DND-41 (cell line): ENCODE data around the gene SLC5A1.

Source experiments
- EZH2 ChIP-seq: IDR thresholded peaks from 3 replicates; pipeline ENCODE4 v1.6.1; 2012; ENCODE audit warnings: borderline replicate concordance, low read depth, mild to moderate bottlenecking, moderate library complexity, low read length, inconsistent platforms; ENCODE audit not compliant: severe bottlenecking
- TF ChIP-seq, protein P1 (sequence below): IDR thresholded peaks from 2 replicates; pipeline ENCODE4 v1.5.1; 2012; ENCODE audit warnings: borderline replicate concordance, low read length, moderate library complexity, mild to moderate bottlenecking; ENCODE audit not compliant: poor library complexity, severe bottlenecking; ENCODE audit errors: extremely low read depth

DNA sequence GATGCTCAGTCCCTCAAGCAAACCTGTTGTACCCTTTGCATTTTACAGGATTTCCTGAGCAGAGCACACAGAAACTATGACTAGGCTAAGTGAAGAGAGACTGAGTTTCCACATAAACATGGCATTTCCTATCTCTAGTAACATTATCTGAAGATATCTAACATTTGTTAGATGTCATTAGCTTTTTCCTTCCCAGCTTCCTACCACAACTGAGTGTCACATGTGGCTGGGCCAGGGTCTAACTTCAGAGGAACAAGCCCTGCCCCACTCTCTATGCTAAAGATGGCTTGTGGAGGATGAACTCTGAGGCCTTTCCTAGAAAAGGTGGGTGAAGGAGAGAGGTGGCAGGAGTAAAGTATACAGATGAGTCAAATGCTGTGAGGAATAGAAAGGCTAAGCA is 99.5 kb downstream of the SLC5A1 start:
- TF ChIP-seq, protein P1, sequence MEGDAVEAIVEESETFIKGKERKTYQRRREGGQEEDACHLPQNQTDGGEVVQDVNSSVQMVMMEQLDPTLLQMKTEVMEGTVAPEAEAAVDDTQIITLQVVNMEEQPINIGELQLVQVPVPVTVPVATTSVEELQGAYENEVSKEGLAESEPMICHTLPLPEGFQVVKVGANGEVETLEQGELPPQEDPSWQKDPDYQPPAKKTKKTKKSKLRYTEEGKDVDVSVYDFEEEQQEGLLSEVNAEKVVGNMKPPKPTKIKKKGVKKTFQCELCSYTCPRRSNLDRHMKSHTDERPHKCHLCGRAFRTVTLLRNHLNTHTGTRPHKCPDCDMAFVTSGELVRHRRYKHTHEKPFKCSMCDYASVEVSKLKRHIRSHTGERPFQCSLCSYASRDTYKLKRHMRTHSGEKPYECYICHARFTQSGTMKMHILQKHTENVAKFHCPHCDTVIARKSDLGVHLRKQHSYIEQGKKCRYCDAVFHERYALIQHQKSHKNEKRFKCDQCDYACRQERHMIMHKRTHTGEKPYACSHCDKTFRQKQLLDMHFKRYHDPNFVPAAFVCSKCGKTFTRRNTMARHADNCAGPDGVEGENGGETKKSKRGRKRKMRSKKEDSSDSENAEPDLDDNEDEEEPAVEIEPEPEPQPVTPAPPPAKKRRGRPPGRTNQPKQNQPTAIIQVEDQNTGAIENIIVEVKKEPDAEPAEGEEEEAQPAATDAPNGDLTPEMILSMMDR: no peak
- no peak for TF ChIP-seq EZH2
